DND-41 (cell line): ENCODE measurements around the gene HAO1.

ENCODE experiments used
- EZH2 ChIP-seq: IDR thresholded peaks from 3 replicates; pipeline ENCODE4 v1.6.1; 2012; ENCODE audit warnings: borderline replicate concordance, low read depth, mild to moderate bottlenecking, moderate library complexity, low read length, inconsistent platforms; ENCODE audit not compliant: severe bottlenecking
- TF ChIP-seq, protein P1 (sequence below): IDR thresholded peaks from 2 replicates; pipeline ENCODE4 v1.5.1; 2012; ENCODE audit warnings: borderline replicate concordance, low read length, moderate library complexity, mild to moderate bottlenecking; ENCODE audit not compliant: poor library complexity, severe bottlenecking; ENCODE audit errors: extremely low read depth

DNA sequence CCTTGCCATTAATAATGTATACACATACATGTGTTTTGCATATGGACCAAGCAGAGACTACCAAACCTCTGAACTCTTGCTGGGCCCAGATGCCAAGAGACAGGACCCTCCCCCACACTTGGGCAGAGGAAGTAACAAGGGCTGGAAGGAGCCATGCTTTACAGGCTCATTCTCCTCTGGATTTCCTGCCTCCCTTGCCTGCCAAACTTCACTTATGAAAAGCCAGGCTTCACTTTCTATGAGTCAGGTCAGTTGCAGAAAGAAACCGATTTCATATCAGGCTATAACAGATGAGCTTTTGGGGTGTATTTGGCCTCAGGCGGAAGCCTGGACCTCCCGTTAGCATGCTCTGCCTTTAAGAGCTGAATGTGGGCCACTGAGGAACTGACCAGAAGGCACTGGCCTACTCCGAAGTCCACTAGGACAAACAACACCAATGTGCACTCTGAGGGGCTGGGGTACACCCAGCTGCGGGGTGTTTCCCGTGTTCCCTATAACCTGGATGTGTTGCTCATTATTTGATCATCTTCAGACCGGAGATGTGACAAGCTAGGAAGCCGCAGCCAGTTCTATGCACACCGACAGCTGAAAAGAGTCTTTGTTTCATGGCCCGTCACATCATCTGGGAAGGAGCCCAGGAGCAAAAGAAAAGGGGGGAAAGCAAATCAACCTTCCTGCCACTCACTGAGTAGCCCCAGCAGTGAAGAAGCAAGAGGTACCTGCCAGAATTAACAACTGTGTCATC lies 28.5 kb downstream of the HAO1 start:
- TF ChIP-seq, protein P1, sequence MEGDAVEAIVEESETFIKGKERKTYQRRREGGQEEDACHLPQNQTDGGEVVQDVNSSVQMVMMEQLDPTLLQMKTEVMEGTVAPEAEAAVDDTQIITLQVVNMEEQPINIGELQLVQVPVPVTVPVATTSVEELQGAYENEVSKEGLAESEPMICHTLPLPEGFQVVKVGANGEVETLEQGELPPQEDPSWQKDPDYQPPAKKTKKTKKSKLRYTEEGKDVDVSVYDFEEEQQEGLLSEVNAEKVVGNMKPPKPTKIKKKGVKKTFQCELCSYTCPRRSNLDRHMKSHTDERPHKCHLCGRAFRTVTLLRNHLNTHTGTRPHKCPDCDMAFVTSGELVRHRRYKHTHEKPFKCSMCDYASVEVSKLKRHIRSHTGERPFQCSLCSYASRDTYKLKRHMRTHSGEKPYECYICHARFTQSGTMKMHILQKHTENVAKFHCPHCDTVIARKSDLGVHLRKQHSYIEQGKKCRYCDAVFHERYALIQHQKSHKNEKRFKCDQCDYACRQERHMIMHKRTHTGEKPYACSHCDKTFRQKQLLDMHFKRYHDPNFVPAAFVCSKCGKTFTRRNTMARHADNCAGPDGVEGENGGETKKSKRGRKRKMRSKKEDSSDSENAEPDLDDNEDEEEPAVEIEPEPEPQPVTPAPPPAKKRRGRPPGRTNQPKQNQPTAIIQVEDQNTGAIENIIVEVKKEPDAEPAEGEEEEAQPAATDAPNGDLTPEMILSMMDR: no peak
- no peak for TF ChIP-seq EZH2
